ENCODE data around the gene ANKRD27.
"Not testable (repeated sequence)": the region's sequence is repeated elsewhere in the genome, so short reads cannot be mapped to it uniquely, and the experiment has no call there.

ANKRD27 gene

DNA sequence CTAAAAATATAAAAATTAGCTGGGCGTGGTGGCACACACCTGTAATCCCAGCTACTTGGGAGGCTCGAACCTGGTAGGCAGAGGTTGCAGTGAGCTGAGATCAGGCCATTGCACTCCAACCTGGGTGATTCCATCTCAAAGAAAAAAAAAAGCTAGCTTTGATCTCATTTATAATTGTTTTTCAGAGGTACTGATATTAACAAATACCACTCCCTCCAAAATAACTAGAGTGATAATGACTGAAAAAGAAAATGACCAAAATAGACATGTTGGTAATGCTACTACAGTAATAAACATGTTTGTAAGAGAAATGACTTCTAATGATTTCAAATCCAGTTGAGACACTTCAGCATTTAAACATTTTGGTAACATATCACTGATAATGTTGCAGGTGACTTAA lies 81.0 kb downstream of the ANKRD27 start:
- no peak for DNase-seq

GRCh38 chr19:32587747-32588504 lies 87.1 kb downstream of the ANKRD27 start:
- not testable (repeated sequence) for DNase-seq

GRCh38 chr19:32581705-32582179 lies 93.2 kb downstream of the ANKRD27 start:
- DNase-seq: no peak

DNA sequence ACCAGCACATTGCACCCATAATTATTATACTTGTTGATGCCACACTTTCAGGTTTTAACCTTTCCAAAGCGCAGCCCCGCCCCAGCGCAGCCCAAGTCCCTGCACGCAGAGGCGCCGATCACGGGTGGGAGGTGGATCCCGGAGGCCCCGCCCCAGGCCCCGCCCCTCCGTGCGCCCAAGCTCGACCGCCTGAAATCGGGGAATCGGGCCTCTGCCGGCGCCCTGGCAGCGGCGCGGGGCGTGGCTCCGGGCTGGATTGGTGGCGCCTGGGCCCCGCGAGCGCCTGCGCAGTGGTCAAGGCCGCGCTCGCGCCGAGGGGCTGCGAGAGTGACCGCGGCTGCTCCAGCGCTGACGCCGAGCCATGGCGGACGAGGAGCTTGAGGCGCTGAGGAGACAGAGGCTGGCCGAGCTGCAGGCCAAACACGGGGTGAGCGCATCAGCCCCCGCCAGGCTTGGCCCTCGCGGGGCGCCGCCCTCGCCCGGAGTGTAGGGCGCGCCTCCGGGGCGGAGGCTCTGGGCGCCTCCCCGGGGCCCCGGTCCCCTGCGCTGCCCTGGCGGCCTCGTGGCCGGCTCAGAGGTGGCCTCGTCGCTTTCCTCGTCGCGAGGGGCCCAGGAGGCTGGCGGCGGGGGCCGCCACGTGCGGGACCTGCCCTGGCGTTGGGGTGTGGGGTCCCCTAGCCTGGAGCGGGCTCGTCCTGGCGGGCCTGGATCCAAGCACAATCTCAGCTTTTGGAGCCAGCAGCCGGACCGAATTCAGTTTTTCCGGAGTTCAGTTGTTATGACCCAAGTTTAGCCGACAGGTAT lies 93.9 kb downstream of the ANKRD27 start, which contains the start of gene PDCD5:
PDCD5 (plus strand) TSS at position 290 of the 804 bp plus-strand sequence; CDS start at position 362, 72 bp downstream.
- peak; percentile 98 for DNase-seq

GRCh38 chr19:32580353-32580900 lies 94.6 kb downstream of the ANKRD27 start:
- DNase-seq: no peak

DNA sequence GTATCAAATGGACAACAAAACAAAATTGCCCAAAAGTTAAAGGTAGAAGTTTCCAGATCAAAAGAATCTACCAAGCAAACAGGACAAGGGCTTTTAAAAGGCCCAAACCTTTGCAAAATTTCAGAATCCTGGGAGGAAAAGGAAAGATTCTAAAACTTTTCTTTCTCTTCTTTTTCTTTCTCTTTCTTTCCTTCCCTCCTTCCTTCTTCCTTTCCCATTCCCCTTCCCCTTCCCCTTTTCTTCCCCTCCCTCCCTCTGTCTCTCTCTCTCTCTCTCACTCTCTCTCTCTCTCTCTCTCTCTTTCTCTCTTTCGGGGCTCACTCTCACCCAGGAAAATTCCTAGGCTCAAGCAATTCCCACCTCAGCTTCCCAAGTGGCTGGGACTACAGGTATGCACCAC lies 98.2 kb downstream of the ANKRD27 start:
- no peak for DNase-seq

- no peak for DNase-seq
Observed at GRCh38 chr19:32573492-32573794, 101.5 kb downstream of the ANKRD27 start.

GRCh38 chr19:32572700-32573491 lies 102.1 kb downstream of the ANKRD27 start:
- not testable (repeated sequence) for DNase-seq

DNA sequence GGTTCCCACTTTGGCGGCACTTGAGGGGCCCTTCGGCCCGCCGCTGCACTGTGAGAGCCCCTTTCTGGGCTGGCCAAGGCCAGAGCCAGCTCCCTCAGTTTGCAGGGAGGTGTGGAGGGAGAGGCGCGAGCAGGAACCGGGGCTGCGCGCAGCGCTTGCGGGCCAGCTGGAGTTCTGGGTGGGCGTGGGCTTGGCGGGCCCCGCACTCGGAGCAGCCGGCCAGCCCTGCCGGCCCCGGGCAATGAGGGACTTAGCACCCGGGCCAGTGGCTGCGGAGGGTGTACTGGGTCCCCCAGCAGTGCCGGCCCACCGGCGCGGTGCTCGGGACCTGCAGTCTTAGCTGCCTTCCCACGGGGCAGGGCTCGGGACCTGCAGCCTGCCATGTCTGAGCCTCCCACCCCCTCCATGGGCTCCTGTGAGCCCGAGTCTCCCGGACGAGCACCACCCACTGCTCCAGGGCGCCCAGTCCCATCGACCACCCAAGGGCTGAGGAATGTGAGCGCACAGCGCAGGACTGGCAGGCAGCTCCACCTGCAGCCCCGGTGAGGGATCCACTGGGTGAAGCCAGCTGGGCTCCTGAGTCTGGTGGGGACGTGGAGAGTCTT lies 103.4 kb downstream of the ANKRD27 start:
- DNase-seq: not testable (repeated sequence)

DNA sequence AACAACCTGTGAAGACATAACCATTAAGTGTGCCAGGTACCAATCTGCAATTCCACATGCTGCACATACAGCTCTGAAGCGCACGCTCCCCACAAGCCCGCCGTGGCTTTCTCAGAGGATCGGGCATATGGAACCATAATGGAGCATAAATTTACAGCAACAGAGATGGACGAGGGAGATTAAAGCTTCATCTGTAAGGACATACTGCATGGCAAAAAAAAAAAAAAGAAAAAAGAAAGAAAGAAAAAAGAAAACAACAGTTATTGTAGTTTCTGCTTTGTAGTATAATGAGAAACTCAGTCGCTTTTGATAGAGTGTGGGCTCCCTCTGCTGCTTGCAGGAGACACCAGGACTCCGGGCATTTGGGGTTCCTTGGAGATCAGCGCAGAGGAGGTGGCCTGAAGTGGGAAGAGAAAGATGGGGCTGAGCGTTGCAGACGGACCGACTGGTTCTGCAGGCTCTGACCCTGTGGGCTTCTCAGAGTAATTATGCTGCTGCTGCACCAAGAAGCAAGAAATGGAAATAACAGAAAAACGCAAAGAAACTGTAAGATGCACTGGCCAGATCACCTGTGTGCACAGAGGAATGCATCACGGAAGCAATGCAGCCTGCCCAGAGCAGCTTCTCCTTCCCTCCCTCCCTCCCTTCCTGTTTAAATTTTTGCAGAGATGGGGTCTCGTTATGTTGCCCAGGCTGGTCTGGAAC lies 104.7 kb downstream of the ANKRD27 start:
- no peak for DNase-seq

- DNase-seq: no peak
Observed at GRCh38 chr19:32567486-32567885, 107.5 kb downstream of the ANKRD27 start.

DNA sequence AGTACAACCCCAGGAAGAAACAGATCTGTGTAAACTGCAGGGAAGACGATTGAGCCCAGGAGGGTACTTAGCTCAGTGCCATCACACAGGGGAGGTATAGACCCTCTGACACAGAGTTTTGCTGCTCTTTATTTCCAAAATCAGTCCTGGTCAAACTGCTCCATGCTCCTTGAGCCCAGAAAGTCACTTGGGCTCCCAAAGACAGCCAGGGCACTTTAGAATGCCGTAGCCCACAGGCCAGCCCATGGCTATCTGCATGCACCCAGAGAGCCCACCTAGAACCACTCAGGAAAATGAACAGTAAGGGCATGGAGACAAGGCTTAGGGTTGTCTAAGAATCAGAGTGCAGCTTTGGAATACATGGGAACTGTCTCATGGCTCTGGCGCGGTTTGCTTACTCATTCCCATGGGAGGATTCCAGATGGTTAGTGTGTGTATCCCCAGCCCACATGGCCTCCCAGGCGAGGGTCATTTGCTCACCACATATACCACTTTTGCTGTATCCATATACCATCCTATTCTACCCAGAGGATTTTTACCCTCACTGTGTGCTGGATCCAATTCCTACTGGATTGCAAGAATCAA lies 108.6 kb downstream of the ANKRD27 start:
- DNase-seq: no peak

GRCh38 chr19:32563761-32564160 lies 111.2 kb downstream of the ANKRD27 start:
- no peak for DNase-seq

DNA sequence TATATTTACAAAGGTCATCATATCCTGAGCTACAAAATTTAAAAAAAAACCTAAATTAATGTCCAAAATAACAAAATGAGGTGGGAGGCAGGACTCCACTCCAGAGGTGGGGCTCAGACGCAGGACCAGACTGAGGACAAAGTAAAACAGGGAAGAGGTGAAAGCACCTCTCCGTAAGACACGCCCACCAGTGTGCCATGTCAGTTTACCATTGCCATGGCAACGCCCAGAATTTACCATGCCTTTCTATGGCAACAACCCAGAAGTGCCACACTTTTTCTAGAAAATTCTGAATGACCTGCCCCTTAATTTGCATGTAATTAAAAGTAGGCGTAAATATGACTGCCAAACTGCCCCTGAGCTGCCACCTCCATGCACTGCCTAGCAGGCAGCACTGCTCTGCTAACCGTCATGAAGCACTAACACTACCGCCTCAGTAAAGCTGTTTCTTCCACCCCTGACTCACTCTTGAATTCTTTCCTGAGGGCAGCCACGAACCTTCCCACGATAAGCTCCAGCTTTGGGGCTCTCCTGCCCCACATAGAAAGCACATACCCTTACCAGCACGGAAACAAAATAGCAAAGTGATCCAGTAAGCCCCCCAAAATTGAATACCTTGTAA lies 116.3 kb downstream of the ANKRD27 start:
- DNase-seq: no peak

DNA sequence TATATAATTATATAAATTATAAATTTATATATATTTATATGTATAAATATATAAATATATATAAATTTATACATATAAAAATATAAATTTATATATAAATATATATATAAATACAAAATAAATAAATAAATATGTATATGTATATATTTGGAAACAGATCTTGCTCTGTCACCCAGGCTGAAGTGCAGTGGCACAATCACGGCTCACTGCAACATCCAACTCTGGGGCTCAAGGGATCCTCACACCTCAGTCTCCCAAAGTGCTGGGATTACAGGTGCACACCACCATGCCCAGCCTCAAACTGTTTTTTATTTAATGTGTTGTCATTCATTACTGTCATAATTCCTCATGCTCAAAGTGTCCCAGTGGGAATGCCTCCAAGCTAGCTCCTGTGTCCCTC lies 119.2 kb downstream of the ANKRD27 start:
- no peak for DNase-seq

GRCh38 chr19:32550666-32551065 lies 124.3 kb downstream of the ANKRD27 start:
- DNase-seq: no peak

All from activated effector memory CD4-positive, alpha-beta T cell treated with Interleukin-2 at 50 U/mL for 16 hours (primary cell).